ENCODE measurements around the gene CDKN2C.

Gene CDKN2C

GRCh38 chr1:51014878-51015277, 44.8 kb downstream of the CDKN2C start:
- no peak for DNase-seq (ENCODE audit: extremely low read depth in 1 of 2, low read depth in 1 of 2)

GRCh38 chr1:51019811-51020210, 49.8 kb downstream of the CDKN2C start:
- no peak for DNase-seq (ENCODE audit: extremely low read depth in 1 of 2, low read depth in 1 of 2)
